NCI-H1694 treated with DMSO at 0.1 percent for 48 hours (cell line): ENCODE data around the gene AKAP12.

Source experiments
- DNase-seq: peaks from one replicate; lab custom pipeline; 2025; lab: John Stamatoyannopoulos, UW

The AKAP12 gene

DNA sequence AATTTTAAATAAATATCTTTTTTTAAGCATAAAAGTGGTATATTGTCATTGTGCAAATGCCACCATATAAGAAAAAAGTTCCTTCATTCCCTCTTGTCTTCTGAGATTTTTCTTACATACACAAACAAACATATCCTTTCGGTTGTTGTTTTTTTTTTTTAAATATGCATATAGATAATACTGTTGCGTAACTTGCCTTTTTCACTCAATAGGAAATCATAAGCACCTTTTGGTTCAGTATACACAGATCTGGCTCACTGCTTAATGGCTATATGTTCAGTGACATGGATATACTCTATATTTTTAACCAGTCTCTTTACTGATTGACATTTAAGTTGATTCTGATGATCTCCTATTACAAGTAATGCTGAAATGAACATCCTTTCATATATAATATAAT lies 40.1 kb downstream of the AKAP12 start:
- DNase-seq, result no peak

DNA sequence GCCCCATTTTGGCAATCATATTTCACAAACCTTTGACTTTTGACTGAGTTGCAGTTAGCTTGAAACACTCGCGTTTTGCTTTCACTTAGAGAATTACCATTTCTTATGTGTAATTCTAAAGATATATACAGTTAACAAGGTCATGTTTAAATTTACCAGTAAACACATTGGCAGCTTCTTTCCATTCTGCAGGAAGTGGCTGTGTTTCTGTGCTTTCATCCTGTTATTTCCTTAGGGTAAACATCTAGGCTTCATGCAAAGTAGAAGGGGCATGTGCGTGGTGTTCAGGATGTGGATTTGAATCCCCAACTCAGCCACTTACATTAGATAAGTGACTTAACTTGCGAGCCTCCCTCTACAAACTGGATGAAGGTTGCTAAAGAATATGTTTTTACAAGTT lies 41.1 kb downstream of the AKAP12 start:
- DNase-seq, result no peak

DNA sequence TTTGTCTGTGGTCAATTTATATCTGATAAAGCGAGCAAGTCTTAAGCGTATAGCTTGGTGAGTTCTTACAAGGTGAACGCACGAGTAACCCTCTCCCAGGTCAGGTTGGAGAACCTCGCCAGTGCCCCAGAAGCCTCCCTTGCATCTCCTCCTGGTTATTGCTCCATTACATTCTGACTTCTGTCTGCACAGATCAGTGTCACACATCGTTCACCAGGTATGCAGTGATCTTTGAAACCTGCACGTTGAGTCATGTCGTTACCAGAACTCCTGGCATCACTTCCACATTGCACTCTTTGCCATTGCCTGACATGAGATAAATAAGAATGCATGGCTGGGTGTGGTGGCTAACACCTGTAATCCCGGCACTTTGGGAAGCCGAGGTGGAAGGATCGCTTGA lies 44.2 kb downstream of the AKAP12 start:
- DNase-seq, result no peak

DNA sequence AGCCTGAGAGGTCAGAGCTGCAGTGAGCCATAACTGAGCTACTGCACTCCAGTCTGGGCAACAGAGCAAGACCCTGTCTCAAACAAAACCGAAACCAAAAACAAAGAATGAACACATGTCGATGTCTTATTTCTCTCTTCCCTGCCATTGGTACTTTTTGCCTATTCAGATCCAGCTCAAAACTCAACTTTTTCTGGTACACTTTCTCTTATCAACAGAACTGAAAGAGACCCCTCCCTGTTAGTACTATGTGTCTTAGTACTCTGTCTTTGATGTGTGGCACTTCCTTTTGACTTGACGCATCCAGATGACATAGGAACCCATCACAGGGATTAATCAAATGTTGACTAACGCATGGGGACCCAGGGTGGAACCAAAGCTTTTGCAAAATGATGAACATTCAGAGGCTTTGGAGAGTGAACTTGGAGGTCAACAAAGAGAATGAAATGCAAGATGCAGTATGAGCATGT lies 44.8 kb downstream of the AKAP12 start:
- DNase-seq, result no peak

DNA sequence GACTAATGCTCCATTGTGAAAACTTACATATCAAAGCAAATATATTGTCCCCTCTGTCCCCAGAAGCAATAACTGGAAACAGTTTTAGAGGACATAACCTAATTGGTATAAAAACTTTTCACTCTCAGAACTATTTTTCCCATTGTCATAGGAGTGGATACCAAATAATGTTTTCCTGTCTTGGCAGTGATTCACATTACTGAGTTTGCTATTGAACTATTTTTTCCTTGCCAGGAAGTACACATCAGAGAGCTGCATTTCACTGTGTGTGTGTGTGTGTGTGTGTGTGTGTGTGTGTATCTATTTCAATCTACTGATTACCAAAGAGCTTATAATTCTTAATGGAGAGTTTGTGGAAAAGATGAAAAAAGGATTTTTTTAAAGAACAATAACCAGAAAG lies 45.4 kb downstream of the AKAP12 start:
- no peak for DNase-seq

DNA sequence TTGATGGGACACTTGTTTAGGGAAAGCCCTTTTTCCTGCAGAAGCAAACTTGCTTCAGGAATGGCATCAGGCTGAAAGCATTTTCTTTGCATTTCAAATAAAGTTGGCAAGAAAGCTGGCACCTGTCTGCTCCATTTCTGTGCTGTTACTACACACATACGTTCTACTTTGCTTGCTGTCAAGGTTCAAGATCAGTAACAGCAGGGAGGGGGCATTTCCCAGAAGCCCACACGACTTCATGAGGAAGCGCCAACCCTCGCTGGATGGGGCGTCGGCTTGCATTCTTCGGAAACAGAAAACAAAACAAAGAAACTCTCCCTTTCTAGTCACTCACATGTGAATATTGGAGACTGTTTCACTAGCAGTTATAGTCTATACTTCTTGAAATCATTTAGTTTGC lies 46.4 kb downstream of the AKAP12 start:
- no peak for DNase-seq

DNA sequence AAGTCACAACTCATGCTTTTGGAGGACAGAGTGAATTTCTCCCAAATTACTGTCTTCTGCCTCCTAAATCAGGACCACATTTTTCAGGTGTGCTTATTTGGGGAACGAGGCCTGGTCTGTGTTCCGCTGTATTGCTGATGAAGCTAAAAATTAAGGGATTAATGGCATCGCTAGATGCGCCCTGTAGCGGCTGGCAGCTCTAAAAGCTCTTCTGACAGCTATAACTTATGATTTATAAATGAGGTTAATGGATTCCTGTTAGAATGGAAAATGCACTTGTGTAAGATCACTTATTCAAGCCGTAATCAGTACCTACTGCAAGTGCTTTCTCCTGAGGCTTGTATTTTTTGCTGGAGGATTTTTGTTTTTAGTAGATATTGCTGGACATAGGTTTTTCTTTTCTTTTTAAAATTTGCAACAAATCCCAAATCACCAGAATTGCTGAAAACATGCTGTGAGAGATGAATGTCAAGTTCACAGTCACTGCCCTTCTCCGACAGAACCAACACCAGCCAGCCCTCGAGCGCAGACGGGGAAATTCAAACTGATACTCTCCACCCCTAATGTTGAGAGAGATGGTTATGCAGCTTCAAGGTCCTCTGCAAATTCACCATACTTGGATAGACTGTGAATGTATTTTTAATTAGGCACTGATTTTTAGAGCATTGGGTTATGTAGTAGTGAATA lies 49.1 kb downstream of the AKAP12 start:
- no peak for DNase-seq

DNA sequence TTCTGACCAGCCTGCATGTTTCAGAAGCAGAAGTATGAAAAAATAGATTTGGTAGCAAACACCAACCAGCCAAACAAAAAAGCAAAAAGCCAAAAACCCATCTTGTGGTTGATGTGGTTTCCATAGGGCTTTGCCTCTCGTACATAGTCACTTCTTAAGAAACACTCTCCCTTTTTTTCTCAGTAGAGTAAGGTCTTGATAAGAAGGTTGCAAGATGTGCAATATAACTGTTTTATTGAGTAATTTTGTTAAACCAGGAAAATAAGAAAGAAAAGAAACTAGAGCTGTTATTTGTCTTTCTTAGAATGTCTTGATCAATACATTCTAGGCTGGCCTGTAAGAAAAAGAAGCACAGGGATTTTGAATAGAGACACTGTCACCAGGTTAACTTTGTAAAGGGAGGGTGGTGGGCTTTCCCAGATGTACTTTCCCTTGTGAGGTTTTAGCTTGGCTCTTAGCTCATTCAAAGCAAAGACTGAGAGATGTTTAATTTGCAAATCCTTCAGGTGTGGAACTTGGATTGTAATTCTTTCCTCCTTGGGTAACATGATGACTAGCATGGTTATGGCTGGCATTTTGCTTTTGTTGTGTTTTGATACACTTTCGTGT lies 49.7 kb downstream of the AKAP12 start:
- no peak for DNase-seq

DNA sequence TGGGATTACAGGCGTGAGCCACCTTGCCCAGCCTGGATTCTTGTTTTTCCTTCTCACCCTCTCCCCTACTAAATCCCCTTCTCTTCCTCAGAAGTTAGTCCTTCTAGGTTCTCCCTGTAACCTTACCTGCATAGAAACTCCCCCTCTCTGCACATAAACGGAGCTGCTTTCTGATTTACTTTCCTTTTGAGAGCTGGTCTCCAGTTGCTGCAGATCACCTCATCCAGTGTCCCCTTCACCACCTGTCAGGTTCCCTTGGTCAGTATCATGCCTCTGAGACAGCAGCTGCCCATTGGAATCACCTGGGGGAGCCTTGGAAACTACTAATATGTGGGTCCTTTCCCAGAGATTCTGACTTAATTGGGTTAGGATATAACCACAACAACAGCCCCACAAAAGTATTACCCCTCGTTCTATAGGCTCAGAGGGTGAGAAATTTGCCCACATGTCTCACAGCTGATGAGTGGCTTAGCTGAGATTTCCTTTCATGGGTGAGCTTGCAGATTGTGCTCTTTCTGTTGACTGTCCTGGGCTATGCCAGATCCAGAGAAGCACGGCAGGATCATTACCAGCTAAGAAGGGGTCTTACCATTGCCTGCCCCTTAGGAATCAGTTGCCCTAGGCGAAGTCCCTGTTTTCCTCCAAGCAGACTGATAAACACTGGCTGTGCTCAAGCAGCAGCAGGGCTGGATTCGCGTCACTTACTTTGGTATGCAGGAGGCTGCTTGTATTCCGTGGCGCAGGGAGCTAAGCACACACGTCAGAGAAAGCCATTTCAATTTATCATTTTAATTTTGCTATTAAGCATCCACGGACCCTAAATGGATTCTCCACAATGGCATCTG lies 51.3 kb downstream of the AKAP12 start:
- DNase-seq, result no peak

DNA sequence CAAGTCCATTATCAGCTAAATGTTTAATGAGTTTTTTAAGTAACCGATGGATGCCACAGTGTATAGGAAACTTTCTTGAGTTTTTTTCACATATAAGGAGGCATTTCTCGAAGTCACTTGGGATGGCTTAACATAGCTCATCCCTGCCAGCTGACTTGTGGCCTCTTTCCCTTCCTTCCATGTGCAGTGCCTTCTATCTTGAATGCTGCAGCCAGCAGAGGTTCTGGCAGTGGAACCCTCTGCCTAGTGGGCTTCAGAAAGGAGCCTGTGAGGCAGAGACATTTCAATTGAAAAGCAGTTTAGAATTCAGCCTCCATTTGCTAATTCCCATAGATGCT lies 51.9 kb downstream of the AKAP12 start:
- DNase-seq, result no peak

DNA sequence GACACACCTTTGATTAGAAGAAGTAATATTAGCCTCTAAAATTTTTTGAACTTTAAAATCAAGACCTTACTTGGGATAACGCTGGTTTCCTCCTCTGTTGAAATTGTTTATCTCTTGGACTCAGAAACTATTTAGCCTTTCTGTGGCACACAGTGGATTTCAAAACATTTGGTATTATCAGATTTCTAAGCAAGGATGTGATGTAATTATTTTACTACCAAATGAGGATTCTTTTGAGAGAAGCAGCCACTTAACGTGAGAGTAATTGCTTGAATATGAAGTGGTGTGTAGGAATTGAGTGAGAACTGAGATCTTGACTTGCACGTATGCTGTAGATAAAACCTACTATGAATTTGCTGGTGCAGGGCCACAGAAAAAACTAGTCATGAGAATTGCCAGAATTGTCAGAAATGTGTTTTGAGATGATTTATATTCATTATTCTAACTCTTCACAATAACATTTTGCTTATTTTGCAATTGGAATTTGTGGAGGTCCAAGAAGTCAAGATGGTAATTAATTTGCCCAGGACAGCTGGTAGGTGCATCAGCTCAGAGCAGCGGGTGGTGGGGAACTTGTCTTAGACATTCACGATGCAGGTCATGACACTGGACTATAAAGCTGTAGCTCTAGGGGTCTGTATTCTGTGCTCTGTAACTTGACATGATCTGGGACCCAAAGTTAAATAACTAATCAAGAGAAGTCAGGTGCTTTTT lies 53.4 kb downstream of the AKAP12 start:
- no peak for DNase-seq

DNA sequence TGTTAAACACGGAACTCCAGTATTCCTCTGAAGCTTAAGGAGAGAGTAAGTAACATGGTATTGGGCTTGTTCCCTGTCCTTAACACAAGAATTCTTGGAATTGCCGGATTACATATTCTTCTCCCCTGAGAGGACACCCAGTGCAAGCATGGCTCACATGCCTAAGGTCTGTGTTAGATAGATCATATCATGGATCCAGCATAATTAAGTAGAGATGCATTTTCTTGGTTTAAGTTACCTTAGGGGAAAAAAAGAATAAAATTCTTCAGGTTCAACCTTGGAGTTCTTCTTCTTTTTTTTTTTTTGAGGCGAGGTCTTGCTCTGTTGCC lies 53.9 kb downstream of the AKAP12 start:
- no peak for DNase-seq

DNA sequence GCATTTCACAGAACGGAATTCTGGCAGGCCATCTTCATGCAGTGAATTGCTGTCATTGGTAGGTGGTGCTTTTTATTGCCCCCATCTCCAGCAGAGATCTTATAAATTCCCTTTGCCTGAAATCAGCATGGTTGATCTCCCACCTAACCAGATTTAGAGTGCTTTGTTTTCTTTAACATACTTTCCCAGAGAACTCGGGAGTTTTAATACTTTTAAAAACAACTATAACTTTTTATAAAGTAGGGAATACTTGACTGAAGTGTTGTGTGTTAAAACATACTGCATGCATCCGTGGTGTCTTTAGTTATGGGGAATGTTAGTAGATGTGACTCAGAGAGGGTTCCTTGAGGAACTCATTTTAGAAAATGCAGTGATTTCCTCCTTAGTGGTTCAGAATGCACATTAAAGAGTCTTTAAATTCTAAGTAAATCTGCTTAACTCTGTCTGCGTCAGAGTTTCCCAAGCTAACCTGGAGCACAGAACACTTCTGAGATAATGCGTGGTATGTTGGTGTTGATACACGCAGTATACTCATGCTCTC lies 54.9 kb downstream of the AKAP12 start:
- no peak for DNase-seq

DNA sequence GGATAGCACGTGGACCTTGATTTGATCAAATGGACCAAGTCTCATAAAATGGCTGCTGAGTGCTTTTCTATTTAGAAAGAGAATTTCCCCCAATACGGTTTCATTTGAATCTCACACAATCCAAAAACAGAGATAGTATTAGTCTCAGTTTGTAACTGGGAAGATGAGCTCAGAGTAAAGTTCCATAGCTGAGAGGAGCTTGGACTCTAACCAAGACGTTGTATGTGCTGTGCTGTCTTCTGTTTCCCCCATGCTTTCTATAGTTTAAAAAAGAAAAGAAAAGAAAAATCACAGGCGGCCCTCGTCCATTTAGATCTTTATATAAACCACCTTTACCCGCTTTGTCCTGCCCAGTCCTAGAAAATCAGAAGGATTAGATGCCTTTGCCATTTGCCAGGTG lies 58.1 kb downstream of the AKAP12 start:
- DNase-seq, result no peak

DNA sequence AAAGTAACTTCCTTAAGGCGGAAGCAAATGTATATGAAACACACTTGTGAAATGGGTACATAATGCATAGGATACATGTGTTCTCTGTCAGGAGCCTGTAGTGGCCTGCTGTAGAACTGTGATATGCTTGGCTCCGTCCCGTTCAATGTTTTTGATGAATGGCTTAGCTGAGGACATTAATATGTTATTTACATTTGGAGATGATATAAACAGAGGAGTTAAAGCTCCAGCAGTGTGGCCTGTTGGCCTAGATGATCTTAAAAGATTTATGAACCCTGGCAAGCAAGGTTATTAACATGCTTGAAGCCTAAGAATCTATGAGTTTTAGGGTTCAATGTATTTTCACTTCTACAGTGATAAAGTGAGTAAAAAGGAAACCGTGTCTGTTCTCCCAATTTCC lies 59.2 kb downstream of the AKAP12 start:
- DNase-seq, result no peak

DNA sequence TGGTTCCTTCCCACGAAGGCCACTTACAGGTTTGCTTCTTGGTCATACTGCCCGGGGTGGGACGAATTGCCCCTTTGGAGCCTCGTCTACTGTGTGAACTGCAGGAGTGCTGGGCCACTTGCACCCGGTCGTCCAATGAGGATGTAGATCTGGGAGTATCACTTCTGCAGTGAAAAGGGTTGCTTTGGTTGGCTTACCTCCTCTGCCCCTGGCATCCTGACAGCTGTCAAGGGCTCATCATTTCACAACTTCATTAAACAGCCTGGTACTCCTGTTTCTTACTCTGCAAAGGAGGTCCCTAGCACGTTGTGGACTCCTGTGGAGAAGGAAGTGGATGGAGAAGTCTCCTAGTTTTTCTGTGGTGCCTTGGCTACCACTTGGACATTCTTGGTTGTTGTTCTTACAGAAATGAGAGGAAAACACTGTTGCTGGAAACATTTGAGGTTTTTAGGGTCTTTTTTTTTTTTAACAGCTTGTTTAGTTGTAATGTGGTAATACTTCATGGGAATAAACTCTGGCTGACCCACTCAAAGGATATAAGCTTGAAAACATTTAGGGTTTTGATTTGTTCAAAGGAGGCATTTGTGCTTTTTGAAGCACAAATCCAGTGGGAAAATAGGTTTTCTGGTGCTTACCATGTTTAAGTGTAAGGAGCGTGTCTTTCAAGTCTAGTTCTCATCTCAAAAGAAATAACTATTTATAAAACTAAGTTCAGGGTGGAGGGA lies 60.7 kb downstream of the AKAP12 start:
- no peak for DNase-seq

DNA sequence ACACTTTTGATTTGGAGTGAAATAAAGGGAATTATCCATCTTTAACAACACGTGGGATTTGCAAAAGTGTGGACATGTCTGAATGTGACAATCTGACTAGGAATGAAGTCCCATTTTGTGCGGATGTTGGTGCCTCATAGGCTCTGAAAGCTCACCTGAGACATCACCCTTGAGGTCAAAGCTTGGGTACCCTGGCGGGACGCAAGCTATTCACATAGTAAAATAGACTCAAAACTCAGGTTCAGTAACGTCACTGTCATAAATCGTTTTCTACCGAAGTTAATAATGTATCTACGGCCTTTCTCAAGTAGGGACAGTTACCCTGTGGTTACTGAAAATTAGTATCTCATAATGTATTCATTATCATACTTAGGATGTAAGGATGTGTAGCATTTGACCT lies 61.8 kb downstream of the AKAP12 start:
- DNase-seq, result no peak

DNA sequence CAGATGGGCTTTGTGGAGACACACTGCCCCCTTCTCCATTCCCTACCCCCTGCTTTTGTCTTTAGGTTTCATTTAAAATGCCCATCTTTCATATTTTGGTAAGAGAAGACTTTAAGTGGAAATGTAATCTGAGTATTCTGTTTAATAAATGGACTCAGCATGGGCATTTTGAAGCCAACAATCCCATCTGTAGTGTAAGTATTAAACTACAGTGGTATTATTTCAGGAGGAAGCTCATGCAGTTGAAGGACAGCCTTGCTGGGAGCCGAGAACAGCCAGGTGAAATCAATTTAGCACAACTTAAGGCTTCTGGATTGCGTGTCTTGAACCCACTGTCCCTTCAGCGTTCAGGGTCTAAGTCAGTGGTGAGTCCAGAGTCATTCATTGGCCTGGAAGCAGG lies 63.5 kb downstream of the AKAP12 start:
- DNase-seq, result no peak

DNA sequence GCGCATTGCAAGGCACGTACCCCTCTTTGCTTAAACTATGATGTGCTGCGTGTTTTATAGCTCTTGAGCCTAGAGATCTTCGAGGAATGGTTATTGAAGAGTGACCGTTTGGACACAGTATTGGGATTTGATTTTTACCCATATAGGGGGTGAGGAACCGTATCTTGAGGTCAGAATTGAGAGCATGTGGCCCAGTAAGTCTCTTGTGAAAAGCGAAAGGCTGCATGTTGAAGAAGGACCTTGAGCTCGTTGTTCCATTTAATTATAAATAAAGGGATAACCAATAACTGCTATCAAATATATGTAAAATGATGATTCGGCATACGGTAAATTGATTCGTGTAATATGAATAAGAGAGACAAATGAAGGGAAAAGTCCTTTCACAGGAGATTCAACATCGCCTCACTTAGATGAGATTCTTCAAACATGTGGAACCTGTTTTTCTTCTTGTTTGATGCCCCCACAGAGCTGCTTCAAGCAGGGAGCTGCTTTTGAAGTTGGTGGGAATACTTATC lies 66.6 kb downstream of the AKAP12 start:
- no peak for DNase-seq

DNA sequence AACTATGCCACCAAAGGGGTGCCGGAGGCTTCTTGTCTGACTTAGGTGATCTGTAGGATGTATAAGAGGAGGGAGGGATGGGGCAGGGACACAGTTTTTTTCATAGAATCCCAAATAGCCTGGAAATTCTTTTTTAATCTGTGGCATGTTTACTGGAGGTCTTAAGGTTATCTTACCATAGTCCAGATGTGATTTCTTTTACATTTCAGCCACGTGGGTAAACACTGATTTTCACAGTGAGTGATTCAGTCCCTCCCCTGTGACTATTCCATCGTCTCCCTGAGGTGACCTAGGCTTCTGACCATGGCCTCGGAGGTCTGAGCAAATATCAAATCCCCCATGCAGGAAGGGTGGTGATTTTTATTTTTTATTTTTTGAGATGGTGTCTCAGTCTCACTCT lies 67.7 kb downstream of the AKAP12 start:
- DNase-seq, result no peak

DNA sequence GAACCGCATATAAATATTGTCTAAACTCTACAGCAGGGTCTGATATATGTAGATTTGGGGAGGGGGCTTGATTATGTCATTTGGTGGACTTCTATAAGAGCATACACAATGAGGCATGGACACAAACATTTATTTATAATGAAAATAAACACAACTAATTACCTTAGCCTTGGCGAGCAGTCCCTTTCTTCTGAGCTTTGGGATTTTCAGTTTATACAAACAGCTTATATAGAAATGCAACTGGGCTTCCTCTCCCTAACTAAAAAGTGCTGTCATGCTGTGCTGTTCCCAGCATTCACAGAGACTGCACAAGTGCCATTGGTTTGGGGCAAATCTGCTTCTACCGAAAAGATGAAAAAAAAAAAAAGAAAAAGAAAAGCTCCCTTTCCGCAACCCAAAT lies 69.9 kb downstream of the AKAP12 start:
- no peak for DNase-seq

DNA sequence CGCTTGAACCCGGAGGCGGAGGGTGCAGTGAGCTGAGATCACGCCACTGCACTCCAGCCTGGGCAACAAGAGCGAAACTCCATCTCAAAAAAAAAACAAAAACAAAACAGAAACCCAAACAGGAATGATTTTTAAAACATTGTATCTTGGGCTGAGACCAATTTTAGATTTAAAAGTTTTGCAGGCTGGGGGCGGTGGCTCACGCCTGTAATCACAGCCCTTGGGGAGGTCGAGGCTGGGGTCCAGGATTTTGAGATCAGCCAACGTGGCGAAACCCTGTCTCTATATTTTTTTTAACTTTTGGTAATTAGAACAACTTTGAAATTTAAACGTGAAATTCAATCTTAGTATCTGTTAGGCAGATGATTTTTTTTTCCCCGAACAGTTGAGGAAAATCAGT lies 70.5 kb downstream of the AKAP12 start:
- DNase-seq, result no peak
